ENCODE measurements around the gene THSD7A.

DNA sequence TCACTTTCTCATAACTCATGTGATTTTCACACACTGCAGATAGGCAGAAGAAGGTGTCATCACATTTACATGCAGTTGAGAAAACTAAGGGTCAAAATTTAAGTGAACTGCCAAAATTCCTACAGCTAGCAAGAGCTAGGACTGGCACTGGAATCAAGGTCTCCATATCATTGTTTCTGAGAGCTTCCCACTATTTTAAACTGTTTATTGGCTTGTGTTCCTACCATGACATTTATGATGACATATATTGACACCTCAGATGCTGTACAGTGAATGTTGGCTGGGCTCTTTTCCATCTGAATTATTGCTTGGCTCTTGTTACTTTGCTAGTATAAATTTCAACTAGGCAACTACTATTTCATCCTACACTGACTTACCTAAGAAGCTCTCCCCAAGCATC lies 2.0 kb downstream of the THSD7A start:
- TF ChIP-seq, protein P1, sequence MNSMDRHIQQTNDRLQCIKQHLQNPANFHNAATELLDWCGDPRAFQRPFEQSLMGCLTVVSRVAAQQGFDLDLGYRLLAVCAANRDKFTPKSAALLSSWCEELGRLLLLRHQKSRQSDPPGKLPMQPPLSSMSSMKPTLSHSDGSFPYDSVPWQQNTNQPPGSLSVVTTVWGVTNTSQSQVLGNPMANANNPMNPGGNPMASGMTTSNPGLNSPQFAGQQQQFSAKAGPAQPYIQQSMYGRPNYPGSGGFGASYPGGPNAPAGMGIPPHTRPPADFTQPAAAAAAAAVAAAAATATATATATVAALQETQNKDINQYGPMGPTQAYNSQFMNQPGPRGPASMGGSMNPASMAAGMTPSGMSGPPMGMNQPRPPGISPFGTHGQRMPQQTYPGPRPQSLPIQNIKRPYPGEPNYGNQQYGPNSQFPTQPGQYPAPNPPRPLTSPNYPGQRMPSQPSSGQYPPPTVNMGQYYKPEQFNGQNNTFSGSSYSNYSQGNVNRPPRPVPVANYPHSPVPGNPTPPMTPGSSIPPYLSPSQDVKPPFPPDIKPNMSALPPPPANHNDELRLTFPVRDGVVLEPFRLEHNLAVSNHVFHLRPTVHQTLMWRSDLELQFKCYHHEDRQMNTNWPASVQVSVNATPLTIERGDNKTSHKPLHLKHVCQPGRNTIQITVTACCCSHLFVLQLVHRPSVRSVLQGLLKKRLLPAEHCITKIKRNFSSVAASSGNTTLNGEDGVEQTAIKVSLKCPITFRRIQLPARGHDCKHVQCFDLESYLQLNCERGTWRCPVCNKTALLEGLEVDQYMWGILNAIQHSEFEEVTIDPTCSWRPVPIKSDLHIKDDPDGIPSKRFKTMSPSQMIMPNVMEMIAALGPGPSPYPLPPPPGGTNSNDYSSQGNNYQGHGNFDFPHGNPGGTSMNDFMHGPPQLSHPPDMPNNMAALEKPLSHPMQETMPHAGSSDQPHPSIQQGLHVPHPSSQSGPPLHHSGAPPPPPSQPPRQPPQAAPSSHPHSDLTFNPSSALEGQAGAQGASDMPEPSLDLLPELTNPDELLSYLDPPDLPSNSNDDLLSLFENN (IDR thresholded peaks at IDR 0.05; ENCODE audit: low read depth in 2 of 2, low read length in 2 of 2): no peak
- TF ChIP-seq ZNF324 (CRISPR knock-in tag; IDR thresholded peaks at IDR 0.05): no peak
- TF ChIP-seq, protein P2, sequence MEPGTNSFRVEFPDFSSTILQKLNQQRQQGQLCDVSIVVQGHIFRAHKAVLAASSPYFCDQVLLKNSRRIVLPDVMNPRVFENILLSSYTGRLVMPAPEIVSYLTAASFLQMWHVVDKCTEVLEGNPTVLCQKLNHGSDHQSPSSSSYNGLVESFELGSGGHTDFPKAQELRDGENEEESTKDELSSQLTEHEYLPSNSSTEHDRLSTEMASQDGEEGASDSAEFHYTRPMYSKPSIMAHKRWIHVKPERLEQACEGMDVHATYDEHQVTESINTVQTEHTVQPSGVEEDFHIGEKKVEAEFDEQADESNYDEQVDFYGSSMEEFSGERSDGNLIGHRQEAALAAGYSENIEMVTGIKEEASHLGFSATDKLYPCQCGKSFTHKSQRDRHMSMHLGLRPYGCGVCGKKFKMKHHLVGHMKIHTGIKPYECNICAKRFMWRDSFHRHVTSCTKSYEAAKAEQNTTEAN (CRISPR knock-in tag; IDR thresholded peaks at IDR 0.05): no peak
- no peak for TF ChIP-seq RFX5 (IDR thresholded peaks at IDR 0.05; ENCODE audit: low read depth, low read length)
- TF ChIP-seq, protein P3, sequence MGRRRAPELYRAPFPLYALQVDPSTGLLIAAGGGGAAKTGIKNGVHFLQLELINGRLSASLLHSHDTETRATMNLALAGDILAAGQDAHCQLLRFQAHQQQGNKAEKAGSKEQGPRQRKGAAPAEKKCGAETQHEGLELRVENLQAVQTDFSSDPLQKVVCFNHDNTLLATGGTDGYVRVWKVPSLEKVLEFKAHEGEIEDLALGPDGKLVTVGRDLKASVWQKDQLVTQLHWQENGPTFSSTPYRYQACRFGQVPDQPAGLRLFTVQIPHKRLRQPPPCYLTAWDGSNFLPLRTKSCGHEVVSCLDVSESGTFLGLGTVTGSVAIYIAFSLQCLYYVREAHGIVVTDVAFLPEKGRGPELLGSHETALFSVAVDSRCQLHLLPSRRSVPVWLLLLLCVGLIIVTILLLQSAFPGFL (CRISPR knock-in tag; IDR thresholded peaks at IDR 0.05): no peak
- TF ChIP-seq EZH2 (IDR thresholded peaks at IDR 0.05; ENCODE audit: borderline replicate concordance, low read depth, low read length): no peak
- TF ChIP-seq, protein P4, sequence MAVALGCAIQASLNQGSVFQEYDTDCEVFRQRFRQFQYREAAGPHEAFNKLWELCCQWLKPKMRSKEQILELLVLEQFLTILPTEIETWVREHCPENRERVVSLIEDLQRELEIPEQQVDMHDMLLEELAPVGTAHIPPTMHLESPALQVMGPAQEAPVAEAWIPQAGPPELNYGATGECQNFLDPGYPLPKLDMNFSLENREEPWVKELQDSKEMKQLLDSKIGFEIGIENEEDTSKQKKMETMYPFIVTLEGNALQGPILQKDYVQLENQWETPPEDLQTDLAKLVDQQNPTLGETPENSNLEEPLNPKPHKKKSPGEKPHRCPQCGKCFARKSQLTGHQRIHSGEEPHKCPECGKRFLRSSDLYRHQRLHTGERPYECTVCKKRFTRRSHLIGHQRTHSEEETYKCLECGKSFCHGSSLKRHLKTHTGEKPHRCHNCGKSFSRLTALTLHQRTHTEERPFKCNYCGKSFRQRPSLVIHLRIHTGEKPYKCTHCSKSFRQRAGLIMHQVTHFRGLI (CRISPR knock-in tag; IDR thresholded peaks at IDR 0.05): no peak
- TF ChIP-seq, protein P5, sequence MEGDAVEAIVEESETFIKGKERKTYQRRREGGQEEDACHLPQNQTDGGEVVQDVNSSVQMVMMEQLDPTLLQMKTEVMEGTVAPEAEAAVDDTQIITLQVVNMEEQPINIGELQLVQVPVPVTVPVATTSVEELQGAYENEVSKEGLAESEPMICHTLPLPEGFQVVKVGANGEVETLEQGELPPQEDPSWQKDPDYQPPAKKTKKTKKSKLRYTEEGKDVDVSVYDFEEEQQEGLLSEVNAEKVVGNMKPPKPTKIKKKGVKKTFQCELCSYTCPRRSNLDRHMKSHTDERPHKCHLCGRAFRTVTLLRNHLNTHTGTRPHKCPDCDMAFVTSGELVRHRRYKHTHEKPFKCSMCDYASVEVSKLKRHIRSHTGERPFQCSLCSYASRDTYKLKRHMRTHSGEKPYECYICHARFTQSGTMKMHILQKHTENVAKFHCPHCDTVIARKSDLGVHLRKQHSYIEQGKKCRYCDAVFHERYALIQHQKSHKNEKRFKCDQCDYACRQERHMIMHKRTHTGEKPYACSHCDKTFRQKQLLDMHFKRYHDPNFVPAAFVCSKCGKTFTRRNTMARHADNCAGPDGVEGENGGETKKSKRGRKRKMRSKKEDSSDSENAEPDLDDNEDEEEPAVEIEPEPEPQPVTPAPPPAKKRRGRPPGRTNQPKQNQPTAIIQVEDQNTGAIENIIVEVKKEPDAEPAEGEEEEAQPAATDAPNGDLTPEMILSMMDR (IDR thresholded peaks at IDR 0.05 in 2 of 3, conservative IDR thresholded peaks at IDR 0.05 in 1 of 3; ENCODE audit: insufficient read depth in 2 of 3, low read depth in 1 of 3, low read length in 3 of 3): no peak
- TF ChIP-seq, protein P6, sequence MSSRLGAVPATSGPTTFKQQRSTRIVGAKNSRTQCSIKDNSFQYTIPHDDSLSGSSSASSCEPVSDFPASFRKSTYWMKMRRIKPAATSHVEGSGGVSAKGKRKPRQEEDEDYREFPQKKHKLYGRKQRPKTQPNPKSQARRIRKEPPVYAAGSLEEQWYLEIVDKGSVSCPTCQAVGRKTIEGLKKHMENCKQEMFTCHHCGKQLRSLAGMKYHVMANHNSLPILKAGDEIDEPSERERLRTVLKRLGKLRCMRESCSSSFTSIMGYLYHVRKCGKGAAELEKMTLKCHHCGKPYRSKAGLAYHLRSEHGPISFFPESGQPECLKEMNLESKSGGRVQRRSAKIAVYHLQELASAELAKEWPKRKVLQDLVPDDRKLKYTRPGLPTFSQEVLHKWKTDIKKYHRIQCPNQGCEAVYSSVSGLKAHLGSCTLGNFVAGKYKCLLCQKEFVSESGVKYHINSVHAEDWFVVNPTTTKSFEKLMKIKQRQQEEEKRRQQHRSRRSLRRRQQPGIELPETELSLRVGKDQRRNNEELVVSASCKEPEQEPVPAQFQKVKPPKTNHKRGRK (tag; IDR thresholded peaks at IDR 0.05): no peak
- no peak for TF ChIP-seq CBX8 (IDR thresholded peaks at IDR 0.05; ENCODE audit: borderline replicate concordance, extremely low read depth, low read depth, low read length, poor library complexity, severe bottlenecking)
